WTC11 (cell line): ENCODE measurements around the gene ECHS1. TPM values are rescaled to one million over a fixed set of nuclear protein-coding genes. Genes with fewer than 3 reads are reported as not detected.
A peak's percentile ranks its signal among the peaks of the same experiment; 100 is the strongest.

Experiments
- ATAC-seq: fragments of 200-7000 bp; cut with Tn5 transposase; 2 replicates; pipeline ENCODE4 v1.10.0; 2021; ENCODE audit warnings: mild to moderate bottlenecking, moderate library complexity
- CTCF ChIA-PET: fragments of 300-600 bp; sonication (Branson Sonifier 250); formaldehyde crosslinking; loops from one replicate; lab custom pipeline; 2021; ENCODE audit warnings: antibody characterized with exemption; lab: Charles Lee
- POLR2A ChIA-PET: fragments of 350-600 bp; sonication (Branson Sonifier 250); formaldehyde crosslinking; loops from one replicate; lab custom pipeline; 2021; ENCODE audit warnings: antibody characterized with exemption; lab: Charles Lee
- DNase-seq: peaks from one replicate; pipeline ENCODE4 v3.0.0; 2021; ENCODE audit warnings: low spot score
- H3K27ac Mint-ChIP-seq: 2 replicates; pipeline ENCODE4 v1.8.0; 2021; ENCODE audit warnings: mixed read lengths
- H3K27me3 Mint-ChIP-seq: 2 replicates; pipeline ENCODE4 v1.8.0; 2021; ENCODE audit warnings: low read depth, mild to moderate bottlenecking, moderate library complexity, mixed read lengths
- H3K36me3 Mint-ChIP-seq: 2 replicates; pipeline ENCODE4 v1.8.0; 2021; ENCODE audit warnings: mixed read lengths
- H3K4me1 Mint-ChIP-seq: 2 replicates; pipeline ENCODE4 v1.8.0; 2022; ENCODE audit warnings: mixed read lengths
- H3K4me3 Mint-ChIP-seq: 2 replicates; pipeline ENCODE4 v1.8.0; 2021; ENCODE audit warnings: mild to moderate bottlenecking, moderate library complexity, mixed read lengths
- H3K9me3 Mint-ChIP-seq: 2 replicates; pipeline ENCODE4 v1.8.0; 2021; ENCODE audit warnings: mixed read lengths
- ARID4B ChIP-seq: sonication (generic); formaldehyde crosslinking; IDR thresholded peaks from 2 replicates; pipeline ENCODE4 v1.8.0; 2023; ENCODE audit warnings: missing genetic modification reagents, mild to moderate bottlenecking, borderline replicate concordance
- ATF3 ChIP-seq: sonication (generic); formaldehyde crosslinking; conservative IDR thresholded peaks from 2 replicates; pipeline ENCODE4 v1.8.1; 2022; ENCODE audit warnings: mild to moderate bottlenecking, missing genetic modification reagents
- CBFB ChIP-seq: sonication (generic); formaldehyde crosslinking; IDR thresholded peaks from 2 replicates; pipeline ENCODE4 v1.8.1; 2022; ENCODE audit warnings: mild to moderate bottlenecking, low read depth, missing genetic modification reagents
- CTCF ChIP-seq: fragments of 200-600 bp; IDR thresholded peaks from 2 replicates; pipeline ENCODE4 v1.8.0; 2022; ENCODE audit warnings: antibody characterized with exemption
- ESRRA ChIP-seq: sonication (generic); formaldehyde crosslinking; IDR thresholded peaks from 2 replicates; pipeline ENCODE4 v1.8.1; 2022; ENCODE audit warnings: mild to moderate bottlenecking, missing genetic modification reagents, borderline replicate concordance
- ETV6 ChIP-seq: sonication (generic); formaldehyde crosslinking; IDR thresholded peaks from 2 replicates; pipeline ENCODE4 v1.8.1; 2022; ENCODE audit warnings: mild to moderate bottlenecking, missing genetic modification reagents
- FOXP1 ChIP-seq: sonication (generic); formaldehyde crosslinking; IDR thresholded peaks from 2 replicates; pipeline ENCODE4 v1.8.0; 2022; ENCODE audit warnings: missing genetic modification reagents, mild to moderate bottlenecking, moderate library complexity, borderline replicate concordance
- GRHL2 ChIP-seq: fragments of 250-450 bp; sonication (Bioruptor Pico); IDR thresholded peaks from 2 replicates; pipeline ENCODE4 v1.8.0; 2022; ENCODE audit warnings: mild to moderate bottlenecking, moderate library complexity; ENCODE audit not compliant: insufficient replicate concordance, severe bottlenecking
- HMGA2 ChIP-seq: fragments of 250-450 bp; sonication (Bioruptor Pico); IDR thresholded peaks from 2 replicates; pipeline ENCODE4 v1.4.0; 2021; ENCODE audit warnings: mild to moderate bottlenecking, moderate library complexity
- IRF1 ChIP-seq: sonication (generic); formaldehyde crosslinking; IDR thresholded peaks from 2 replicates; pipeline ENCODE4 v1.8.0; 2023; ENCODE audit warnings: missing genetic modification reagents
- IRF2 ChIP-seq: sonication (generic); formaldehyde crosslinking; IDR thresholded peaks from 2 replicates; pipeline ENCODE4 v1.8.0; 2022; ENCODE audit warnings: low read depth, missing genetic modification reagents, borderline replicate concordance
- KAT7 ChIP-seq: sonication (generic); formaldehyde crosslinking; IDR thresholded peaks from 2 replicates; pipeline ENCODE4 v1.8.1; 2023; ENCODE audit warnings: missing genetic modification reagents, mild to moderate bottlenecking, borderline replicate concordance
- MYBL2 ChIP-seq: sonication (generic); formaldehyde crosslinking; IDR thresholded peaks from 2 replicates; pipeline ENCODE4 v1.8.1; 2023; ENCODE audit warnings: mild to moderate bottlenecking, moderate library complexity, missing genetic modification reagents
- NR3C1 ChIP-seq: sonication (generic); formaldehyde crosslinking; conservative IDR thresholded peaks from 2 replicates; pipeline ENCODE4 v1.8.1; 2023; ENCODE audit warnings: low read depth, mild to moderate bottlenecking, missing genetic modification reagents
- RORB ChIP-seq: fragments of 250-450 bp; sonication (Bioruptor Pico); IDR thresholded peaks from 2 replicates; pipeline ENCODE4 v1.9.0; 2021; ENCODE audit warnings: mild to moderate bottlenecking
- SMAD4 ChIP-seq: sonication (generic); formaldehyde crosslinking; IDR thresholded peaks from 2 replicates; pipeline ENCODE4 v1.8.0; 2022; ENCODE audit warnings: mild to moderate bottlenecking, missing genetic modification reagents
- SP1 ChIP-seq: sonication (generic); formaldehyde crosslinking; conservative IDR thresholded peaks from 2 replicates; pipeline ENCODE4 v1.8.1; 2022; ENCODE audit warnings: missing genetic modification reagents
- TEAD4 ChIP-seq: sonication (generic); formaldehyde crosslinking; IDR thresholded peaks from 2 replicates; pipeline ENCODE4 v1.8.0; 2022; ENCODE audit warnings: mild to moderate bottlenecking, missing genetic modification reagents
- TP53 ChIP-seq: sonication (generic); formaldehyde crosslinking; IDR thresholded peaks from 2 replicates; pipeline ENCODE4 v1.8.1; 2023; ENCODE audit warnings: mild to moderate bottlenecking, missing genetic modification reagents
- USF1 ChIP-seq: sonication (generic); formaldehyde crosslinking; IDR thresholded peaks from 2 replicates; pipeline ENCODE4 v1.8.0; 2022; ENCODE audit warnings: mild to moderate bottlenecking, missing genetic modification reagents
- USF2 ChIP-seq: sonication (generic); formaldehyde crosslinking; IDR thresholded peaks from 2 replicates; pipeline ENCODE4 v1.8.1; 2023; ENCODE audit warnings: mild to moderate bottlenecking, missing genetic modification reagents, moderate library complexity
- ZBTB21 ChIP-seq: sonication (generic); formaldehyde crosslinking; IDR thresholded peaks from 2 replicates; pipeline ENCODE4 v1.8.1; 2023; ENCODE audit warnings: mild to moderate bottlenecking, missing genetic modification reagents, borderline replicate concordance
- ZNF219 ChIP-seq: sonication (generic); formaldehyde crosslinking; IDR thresholded peaks from 2 replicates; pipeline ENCODE4 v1.8.0; 2023; ENCODE audit warnings: missing genetic modification reagents, mild to moderate bottlenecking, borderline replicate concordance
- ZNF416 ChIP-seq: fragments of 250-450 bp; sonication (Bioruptor Pico); IDR thresholded peaks from 2 replicates; pipeline ENCODE4 v1.9.0; 2021; ENCODE audit warnings: mild to moderate bottlenecking, inconsistent platforms
- ZNF423 ChIP-seq: fragments of 250-450 bp; sonication (Bioruptor Pico); IDR thresholded peaks from 2 replicates; pipeline ENCODE4 v2.1.2; 2022; ENCODE audit warnings: mild to moderate bottlenecking, moderate library complexity
- total RNA-seq: library from RNA; stranded (reverse); gene quantifications from 3 replicates; pipeline ENCODE4 v1.2.3, GENCODE V29; 2021

Gene ECHS1
- total RNA-seq, 1 experiment from 2014 or later: 84.1 TPM

GRCh38 chr10:133326745-133327650, 46.2 kb downstream of the ECHS1 start:
- Mint-ChIP-seq H3K27ac (no peak overlapping the region), H3K36me3 (no peaks in the 10 kb centered on the region), H3K27me3 (peaks cover 76% of the 10 kb centered on the region), H3K4me3 (no peak overlapping the region), H3K4me1 (peaks cover 14% of the 10 kb centered on the region), H3K9me3 (peaks cover 3% of the 10 kb centered on the region; the same call in 1 of the 2 replicates)
- TF ChIP-seq HMGA2 (CRISPR knock-in tag) (no peak), USF1 (CRISPR knock-in tag) (no peak), FOXP1 (CRISPR knock-in tag) (no peak), NR3C1 (CRISPR knock-in tag) (no peak), ESRRA (CRISPR knock-in tag) (no peak), KAT7 (CRISPR knock-in tag) (no peak), ATF3 (CRISPR knock-in tag) (no peak), ZBTB21 (CRISPR knock-in tag) (no peak), ARID4B (CRISPR knock-in tag) (no peak), SP1 (no peak), MYBL2 (CRISPR knock-in tag) (no peak), IRF1 (CRISPR knock-in tag) (no peak), CBFB (CRISPR knock-in tag) (no peak), IRF2 (no peak), RORB (no peak), ZNF423 (CRISPR knock-in tag) (no peak), USF2 (CRISPR knock-in tag) (no peak)
- DNase-seq: no peak
- POLR2A ChIA-PET: no interaction called here
- CTCF ChIA-PET: interaction anchor here (0.7 to 4.1 kb wide), 4 partner anchors 8 to 34 kb away, joined by 3 to 25 read pairs (median 13); no protein-coding TSS in a partner anchor
- no peak for ATAC-seq

- ATAC-seq: no peak
- Mint-ChIP-seq H3K9me3 (peaks cover 3% of the 10 kb centered on the region; the same call in 1 of the 2 replicates), H3K27me3 (peaks cover 68% of the 10 kb centered on the region), H3K27ac (no peak overlapping the region), H3K4me3 (peak overlapping the region; percentile 66), H3K4me1 (peaks cover 14% of the 10 kb centered on the region), H3K36me3 (no peaks in the 10 kb centered on the region)
- TF ChIP-seq CTCF (no peak), ETV6 (CRISPR knock-in tag) (no peak), ESRRA (CRISPR knock-in tag) (no peak), USF2 (CRISPR knock-in tag) (no peak), TEAD4 (CRISPR knock-in tag) (no peak), FOXP1 (CRISPR knock-in tag) (no peak), TP53 (CRISPR knock-in tag) (no peak), NR3C1 (CRISPR knock-in tag) (no peak), GRHL2 (CRISPR knock-in tag) (no peak), HMGA2 (CRISPR knock-in tag) (no peak), ZNF219 (no peak), SMAD4 (no peak), ZNF416 (no peak)
- ChIA-PET POLR2A (no interaction called here), CTCF (no interaction called here)
- peak; percentile 18 for DNase-seq
Observed at GRCh38 chr10:133326223-133326551, 47.0 kb downstream of the ECHS1 start.
